Loucy (cell line): Measurements from ENCODE around the gene STK25.

Source experiments
- CTCF ChIP-seq: fragments of 200-600 bp; sonication (generic); conservative IDR thresholded peaks from 2 replicates; pipeline ENCODE4 v1.5.1; 2014; ENCODE audit warnings: mild to moderate bottlenecking, antibody characterized with exemption, low read length
- EZH2phosphoT487 ChIP-seq: fragments of 200-600 bp; IDR thresholded peaks from 2 replicates; pipeline ENCODE4 v1.6.1; 2018; ENCODE audit warnings: antibody characterized with exemption, mild to moderate bottlenecking, moderate library complexity, borderline replicate concordance

GRCh38 chr2:241467777-241468475 lies 40.5 kb downstream of the STK25 start:
- TF ChIP-seq CTCF (no peak), EZH2phosphoT487 (no peak)
